HG03520 (cell line): ENCODE measurements around the gene BEST4.
A peak's percentile ranks its signal among the peaks of the same experiment; 100 is the strongest.
"Not testable (repeated sequence)": the region's sequence is repeated elsewhere in the genome, so short reads cannot be mapped to it uniquely, and the experiment has no call there.

Experiments used
- ATAC-seq: cut with Tn5 transposase; IDR thresholded peaks from one replicate; pipeline ENCODE4 v1.9.1; 2021; ENCODE audit warnings: mild to moderate bottlenecking, moderate library complexity; ENCODE audit not compliant: unreplicated experiment

Gene BEST4

DNA sequence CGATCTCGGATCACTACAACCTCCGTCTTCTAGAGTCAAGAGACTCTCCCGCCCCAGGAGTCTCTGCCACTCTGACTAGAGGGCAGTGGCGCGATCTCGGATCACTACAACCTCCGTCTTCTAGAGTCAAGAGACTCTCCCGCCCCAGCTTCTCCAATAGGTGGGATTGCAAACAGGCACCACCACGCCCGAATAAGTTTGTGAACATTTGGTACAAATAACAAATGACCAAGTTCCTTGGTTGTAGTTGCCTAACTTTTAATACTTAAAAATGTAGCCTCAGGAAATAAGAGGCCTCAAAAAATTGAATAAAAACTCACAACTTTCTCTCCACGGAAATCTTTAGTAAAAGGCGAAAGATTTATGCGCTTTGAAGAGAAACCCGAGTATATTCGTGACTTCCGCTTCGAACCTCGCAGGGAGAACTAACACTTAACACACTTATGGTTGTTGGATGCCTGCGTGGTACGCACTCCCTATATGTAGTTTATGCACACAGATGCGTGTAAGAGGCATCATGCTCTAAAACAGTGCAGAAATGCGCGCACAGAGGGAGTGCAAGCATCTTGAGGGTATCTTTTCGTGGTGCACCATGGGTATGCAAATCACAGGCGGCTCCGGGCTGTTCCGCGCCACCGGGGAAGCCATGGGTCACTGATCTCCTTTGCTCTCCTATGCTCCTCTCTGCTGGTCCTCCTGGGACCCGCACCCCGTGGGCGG, 31.8 kb upstream of the BEST4 start:
- peak; percentile 71 for ATAC-seq

DNA sequence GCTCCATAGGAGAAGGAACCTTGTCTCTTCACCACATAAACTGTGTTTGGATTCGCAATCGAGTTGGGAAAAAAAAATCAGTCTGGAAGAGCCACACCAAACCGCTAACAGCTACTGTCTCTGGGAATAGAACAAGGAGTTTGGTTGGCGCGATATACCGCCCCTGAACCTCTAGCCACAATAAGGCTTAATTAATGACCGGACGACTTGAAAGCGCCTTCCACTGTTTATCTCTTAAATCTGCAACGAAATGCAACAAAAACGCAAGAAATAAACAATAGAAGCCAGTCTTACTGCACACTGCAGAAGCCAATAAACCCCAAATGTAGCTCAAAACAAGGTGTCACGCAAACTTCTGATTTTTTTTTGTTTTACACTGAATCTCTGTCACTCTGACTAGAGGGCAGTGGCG, 31.2 kb upstream of the BEST4 start:
- ATAC-seq, result no peak

DNA sequence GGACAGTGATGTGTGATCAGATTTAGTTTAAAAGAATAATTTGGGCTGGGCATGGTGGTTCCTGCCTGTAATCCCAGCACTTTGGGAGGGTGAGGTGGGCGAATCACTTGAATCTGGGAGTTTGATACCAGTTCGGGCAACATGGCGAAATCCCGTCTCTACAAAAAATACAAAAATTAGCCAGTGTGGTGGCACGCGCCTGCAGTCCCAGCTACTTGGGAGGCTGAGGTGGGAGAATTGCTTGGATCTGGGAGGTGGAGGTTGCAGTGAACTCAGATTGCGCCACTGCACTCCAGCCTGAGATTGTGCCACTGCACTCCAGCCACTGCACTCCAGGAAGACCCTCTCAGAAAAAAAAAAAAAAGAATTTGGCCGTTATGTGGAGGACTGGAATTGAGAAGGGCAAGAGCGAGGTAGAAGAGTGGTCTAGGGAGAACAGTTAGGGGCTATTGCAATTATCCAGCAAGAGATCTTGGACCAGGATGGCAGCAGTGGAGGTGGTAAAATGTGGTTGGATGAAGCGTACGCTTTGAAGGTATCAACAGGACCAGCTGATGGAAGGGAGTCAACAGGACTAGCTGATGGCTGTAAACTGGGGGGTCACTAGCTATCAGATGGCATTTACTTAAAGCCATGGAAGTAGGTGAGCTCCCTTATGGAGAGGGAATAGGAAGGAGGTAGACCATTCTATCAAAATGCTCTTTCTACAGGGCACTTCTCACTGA, 30.0 kb upstream of the BEST4 start:
- no peak for ATAC-seq

DNA sequence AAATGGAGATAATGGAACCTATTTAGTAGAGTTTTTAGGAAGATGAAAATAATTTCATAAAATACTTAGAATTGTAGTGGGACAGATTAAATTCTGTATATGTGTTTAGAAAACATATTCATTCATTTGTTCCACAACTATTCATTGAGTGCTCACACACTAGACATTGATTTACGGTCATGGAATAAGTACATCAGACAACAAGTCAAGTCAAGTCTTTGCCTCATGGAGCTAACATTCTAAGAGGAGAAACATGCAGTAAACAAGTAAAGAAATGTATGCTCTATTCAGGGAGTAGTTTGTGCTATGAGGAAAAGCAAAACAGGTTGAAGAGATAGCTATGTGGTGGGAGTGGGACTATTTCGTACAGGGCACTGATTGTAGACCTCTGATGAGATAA, 29.3 kb upstream of the BEST4 start:
- no peak for ATAC-seq

DNA sequence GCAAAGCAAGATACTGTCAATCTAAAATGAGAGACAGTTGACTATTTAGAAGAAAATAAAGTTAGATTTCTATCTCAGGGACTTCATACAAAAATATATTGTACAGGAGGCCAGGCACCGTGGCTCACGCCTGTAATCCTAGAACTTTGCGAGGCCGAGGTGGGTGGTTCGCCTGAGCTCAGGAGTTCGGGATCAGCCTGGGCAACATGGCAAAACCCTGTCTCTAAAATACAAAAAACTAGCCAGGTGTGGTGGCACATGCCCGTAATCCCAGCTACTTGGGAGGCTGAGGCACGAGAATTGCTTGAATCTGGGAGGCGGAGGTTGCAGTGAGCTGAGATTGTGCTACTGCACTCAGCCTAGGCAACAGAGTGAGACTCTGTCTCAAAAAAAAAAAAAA, 28.0 kb upstream of the BEST4 start:
- ATAC-seq, result not testable (repeated sequence)

DNA sequence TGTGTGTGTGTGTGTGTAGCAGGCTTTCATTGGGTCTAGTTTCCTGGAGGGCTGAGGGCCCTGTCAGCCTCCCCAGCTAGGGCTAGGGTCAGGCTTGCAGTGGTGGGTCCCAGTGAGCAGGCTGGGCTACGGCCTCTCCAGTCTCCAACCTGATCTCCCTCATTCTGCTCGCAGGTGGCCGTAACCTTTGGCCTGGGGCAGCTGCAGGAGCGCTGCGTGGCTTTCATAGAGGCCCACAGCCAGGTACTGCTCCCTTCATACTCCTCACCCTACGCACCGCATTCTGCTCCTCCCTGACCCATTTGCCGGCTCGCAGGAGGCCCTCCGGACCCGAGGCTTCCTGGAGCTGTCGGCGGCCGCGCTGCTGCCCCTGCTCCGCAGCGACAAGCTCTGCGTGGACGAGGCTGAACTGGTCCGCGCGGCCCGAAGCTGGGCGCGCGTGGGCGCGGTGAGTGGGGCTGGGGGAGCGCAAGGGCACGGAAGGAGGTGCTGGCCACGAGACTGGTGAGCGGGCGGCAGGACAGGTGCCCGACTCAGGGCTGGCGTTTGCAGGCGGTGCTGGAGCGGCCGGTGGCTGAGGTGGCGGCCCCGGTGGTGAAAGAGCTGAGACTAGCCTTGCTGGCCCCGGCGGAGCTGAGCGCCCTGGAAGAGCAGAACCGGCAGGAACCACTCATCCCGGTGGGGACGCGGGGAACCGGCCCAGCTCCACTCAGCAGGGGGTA, 25.0 kb upstream of the BEST4 start:
- no peak for ATAC-seq

DNA sequence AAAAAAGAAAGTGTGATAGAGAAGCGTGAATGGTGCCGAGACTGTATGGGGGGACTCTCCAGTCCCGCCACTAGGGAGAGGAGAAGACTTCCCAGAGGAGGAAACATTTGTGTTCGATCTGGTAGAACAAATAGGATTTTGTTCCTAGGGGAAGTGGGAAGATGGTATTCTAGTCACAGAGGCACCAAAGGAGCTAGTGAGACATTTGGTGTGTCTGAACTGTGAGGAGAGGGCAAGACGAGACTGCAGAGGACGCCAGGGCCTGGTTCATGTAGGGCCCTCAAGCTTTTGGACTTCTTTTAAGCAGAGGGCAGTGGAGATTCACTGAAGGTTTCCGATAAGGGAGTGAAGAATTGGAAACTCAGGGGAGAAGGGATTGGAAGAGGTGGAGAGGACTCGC, 23.3 kb upstream of the BEST4 start:
- no peak for ATAC-seq

DNA sequence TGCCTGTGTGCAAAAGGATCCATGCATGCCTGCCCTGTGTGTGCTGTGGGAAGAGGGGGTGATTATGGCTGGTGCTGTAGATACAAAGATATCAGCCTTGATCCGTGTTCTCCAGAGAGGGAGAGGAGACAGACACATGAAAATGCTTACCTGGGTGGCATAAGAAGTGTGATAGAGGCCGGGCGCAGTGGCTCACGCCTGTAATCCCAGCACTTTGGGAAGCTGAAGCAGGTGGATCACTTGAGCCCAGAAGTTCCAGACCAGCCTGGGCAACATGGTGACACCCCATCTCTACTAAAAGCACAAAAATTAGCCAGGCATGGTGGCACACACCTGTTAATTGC, 22.8 kb upstream of the BEST4 start:
- ATAC-seq, result not testable (repeated sequence)

DNA sequence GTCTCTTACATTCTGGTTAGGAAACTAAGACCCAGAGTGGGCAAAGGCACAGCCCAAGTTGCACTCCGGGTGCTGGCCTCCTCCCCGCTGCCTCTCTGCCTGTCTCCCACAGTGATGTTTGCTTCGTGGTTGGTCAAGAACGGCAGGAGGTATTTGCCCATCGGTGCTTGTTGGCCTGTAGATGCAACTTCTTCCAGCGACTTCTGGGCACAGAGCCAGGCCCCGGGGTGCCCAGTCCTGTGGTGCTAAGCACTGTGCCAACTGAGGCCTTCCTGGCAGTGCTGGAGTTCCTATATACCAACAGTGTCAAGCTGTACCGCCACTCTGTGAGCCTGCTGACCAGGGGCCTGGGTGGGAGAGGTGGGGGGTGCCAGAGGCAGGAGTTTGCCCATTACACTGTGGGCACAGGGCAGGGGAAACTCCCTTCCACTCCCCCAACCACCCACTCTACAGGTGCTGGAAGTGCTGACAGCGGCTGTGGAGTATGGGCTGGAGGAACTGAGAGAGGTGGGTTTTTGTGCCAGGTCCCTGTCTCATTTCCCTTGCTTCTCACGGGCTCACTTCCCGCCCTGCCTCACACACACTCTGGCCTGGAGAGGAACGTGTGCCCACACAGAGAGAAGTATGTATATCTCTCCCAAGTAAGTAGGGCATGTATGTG, 22.3 kb upstream of the BEST4 start:
- ATAC-seq, result no peak

DNA sequence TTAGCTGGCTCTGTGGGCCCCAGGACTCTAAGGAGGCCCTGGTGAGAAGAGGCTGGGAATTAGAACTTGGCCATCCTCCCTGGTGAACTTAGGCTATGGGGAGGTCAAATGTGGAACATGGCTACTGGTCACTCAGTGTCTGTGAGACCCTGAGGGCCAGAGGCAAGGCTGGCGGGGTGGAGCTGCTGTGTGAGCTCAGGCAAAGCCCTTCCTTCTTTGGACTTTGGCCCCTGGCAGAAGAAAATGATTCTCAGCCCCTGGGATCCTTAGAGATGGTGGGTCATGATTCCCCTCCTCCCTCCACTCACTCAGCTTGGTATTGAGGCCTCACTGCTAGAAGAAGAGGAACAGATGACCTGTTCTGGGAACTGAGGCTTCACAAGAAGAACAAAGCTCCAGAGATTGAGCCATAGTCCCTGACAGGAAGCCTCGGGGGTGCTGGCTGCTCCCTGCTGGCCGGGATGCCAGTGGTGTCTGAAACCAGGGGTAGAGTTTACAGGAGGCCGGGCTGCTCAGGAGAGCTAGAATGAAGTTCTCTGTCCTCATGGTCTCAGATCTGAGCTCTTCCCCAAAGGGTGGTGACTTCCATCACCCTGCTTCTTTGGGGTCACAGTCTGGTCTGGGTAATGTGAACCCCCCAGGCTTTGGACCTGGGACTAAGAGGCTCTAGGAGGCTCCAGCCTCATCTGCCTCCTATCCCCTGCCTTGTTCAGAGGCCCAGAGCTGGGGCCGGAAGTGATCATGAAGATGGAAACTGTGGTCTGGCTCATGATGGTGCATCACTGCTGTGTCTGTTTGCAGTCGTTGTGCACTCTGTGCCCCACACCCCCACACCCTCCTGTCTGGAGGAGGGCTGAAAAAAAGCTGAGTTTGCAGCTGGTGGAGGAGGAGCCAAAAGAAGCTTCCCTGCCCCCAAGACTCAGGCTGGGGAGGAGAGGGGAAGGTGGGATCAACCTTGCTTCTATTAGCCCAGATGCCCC, 21.3 kb upstream of the BEST4 start:
- ATAC-seq, result peak; percentile 55

DNA sequence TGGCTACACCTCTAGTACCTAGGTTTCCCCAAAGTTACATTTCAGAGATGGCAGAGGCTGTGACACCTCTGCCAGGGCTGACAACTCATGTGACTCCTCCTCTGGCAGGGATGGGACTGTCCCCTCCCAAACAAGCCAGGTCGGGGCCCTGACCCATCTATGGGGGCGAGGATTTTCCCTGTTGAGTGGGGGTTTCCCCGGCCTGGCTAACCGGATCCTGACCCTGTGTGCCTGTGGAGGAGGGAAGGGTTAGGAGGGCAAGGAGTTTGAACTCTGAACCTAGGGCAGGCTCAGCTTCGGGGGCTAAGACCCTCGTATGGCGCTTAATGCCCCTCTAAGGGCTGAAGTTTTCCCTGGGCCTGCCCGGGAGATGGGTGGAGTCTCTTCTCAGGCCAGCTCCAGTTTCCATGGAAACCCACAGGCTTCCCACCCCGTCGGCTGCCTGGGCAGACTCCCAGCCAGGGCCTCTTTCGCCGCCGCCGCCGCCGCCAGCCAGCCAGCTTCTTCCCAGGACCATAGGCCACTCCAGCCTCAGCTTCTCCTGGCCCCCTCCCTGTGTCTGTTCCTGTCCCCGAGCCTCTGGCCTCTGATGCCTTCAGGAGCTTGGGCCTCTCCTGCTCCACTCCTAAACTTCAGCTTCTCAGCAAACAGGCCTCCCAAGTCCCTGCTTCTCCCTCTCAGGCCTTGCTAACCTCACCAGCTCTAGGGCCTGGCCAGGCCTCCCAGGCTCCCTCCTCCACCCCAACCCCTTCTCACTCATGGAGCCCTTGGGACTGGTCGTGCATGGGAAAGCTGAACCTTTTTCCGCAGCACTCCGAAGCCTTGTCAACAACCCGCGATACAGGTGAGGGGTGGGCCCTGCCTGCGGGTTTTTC, 20.3 kb upstream of the BEST4 start, which contains the start of gene BTBD19:
Gene BTBD19 (plus strand): TSS at position 461 of the 875 bp plus-strand sequence. CDS start 298 bp downstream, at position 759.
- ATAC-seq, result no peak

DNA sequence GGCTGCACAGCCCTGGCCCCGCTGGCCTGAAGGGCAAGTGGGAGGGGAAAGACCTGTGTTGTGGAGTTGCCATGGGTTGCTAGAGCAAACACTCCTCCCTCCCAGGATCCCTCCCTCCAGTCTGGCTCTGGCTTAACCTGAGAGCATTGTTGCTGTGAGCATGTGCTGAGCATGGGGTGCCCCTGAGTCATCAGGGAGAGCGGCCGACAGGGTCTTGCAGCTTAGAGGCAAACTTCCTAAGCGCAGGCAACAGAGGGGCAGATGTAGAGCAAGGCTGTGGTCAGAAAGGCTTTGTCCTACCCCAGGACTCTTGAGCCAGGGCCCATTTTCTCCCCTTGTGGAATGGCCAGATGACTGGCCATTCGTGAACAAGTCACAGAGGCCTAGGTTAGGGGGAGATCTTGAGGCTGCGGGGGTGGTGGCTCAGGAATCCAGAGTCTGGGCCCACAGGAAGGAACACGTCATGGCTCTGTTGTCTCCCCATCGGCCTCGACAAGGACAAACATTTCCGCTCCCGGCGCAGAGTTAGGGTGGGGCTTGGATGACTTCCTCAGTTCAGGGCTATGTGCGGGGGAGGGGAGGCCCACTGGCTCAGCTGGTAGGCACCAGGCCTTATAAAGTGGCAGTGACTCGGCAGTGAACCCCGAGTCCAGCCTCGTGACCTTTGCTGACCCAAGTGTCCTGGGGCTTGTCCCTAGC, 19.5 kb upstream of the BEST4 start:
- peak; percentile 36 for ATAC-seq

DNA sequence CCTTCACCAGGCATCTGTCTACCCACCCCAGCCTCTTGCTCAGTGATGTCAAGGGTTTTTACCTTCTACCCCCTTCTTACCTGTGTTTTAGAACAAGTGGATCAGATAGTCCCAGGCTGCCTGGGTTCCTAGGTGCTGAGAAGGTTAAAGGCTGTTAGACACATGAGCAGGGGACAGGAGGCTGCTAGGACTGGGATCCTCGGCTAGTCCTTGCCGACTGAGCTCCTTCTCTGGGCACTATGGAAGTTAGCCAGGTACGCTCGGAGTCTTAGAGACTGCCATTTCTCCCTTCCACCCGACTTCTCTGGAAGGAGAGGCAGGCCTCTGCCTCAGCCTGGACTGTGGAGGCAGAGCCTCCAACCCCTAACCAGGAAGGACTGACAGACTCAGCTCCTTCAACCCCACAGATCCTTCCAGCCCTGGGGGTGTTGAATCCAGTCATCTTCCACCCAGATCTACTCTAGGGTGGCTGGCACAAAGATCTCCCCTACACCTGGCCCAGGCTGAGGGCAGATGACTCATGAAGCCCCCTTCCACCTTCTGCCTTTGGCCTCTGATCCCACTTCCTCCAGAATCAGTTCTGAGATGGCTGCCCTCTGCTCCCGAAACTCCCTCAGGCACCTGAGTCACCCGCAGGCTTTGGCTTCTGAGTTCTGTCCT, 18.9 kb upstream of the BEST4 start, which contains the start of gene DYNLT4:
Gene DYNLT4 (minus strand): TSS at position 648 of the 660 bp plus-strand sequence. CDS start 683 bp downstream, outside the sequence.
- ATAC-seq, result no peak

DNA sequence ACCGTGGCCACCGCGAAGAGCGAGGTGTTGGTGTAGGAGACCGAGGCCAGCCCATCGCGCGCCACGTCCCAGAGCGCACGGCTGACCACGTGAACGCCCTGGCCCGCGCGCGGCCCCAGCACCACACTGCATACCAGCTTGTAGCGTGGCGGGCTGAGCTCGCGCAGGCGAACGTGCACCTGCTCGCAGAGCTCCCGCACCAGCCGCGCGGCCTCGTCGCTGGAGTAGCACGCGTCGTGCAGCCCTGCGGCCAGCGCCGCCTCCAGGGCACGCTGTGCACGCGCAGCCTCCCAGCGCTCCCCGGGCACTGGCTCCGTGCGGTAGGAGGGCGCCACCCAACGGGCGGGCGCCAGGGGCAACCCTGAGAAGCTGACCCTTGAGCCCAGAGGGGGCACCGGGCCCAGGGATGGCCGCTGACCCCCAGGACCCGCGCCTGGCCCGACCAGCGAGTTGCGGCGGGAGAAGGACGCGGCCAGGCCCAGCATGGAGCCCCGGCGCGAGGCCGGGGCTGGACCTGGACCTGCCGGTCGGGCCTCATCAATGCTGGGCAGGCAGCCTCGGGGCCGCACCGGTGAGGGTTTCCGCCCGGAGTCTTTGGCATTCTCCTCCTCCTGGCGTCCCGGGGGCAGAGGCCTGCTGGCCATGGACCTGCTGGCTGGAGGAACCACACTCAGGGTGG, 18.2 kb upstream of the BEST4 start:
- no peak for ATAC-seq

DNA sequence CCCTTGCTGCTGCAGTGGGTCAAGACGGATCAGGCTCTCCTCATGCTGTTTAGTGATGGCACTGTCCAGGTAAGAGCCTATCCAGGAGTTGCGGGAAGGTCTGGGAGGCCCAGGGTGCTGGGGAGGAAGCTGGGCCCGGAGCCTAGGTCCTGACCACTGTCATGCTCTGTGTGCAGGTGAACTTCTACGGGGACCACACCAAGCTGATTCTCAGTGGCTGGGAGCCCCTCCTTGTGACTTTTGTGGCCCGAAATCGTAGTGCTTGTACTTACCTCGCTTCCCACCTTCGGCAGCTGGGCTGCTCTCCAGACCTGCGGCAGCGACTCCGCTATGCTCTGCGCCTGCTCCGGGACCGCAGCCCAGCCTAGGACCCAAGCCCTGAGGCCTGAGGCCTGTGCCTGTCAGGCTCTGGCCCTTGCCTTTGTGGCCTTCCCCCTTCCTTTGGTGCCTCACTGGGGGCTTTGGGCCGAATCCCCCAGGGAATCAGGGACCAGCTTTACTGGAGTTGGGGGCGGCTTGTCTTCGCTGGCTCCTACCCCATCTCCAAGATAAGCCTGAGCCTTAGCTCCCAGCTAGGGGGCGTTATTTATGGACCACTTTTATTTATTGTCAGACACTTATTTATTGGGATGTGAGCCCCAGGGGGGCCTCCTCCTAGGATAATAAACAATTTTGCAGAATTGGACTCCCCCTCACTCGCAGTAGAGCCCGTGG, 17.5 kb upstream of the BEST4 start:
- no peak for ATAC-seq

DNA sequence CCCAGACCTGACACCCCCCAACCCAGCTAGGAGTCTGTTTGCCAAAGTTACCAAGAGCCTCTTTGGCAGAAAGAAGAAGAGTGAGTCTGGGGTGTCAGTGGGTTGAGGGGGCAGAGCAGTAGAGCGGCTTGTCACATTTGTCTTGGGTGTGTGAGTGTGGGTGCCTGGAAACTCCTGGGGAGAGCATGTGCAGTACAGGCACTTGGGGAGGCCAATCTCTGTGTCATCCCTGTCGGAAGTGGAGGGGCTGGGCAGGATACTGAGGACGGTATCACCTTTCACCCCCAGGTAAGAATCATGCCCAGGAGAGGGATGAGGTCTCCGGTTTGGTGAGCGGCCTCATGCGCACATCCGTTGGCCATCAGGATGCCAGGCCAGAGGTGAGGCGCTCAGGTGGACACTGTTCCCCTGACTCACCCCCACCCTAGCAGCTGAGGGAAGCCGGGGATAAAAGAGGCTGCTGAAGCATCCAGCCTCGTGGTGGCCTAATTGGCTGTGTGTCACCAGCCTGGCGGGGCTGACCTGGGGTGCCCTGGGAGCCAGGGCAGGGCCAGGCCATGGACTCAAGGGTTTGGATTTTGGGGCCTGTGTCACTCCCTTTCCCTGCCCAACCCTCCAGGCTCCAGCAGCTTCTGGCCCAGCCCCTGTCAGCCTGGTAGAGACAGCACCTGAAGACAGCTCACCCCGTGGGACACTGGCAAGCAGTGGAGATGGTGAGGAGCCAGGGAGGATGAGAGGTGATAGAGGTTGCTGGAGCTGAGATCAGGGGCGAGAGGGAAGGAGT, 15.5 kb upstream of the BEST4 start:
- no peak for ATAC-seq
